Activated CD4-positive, alpha-beta T cell treated with anti-CD3 and anti-CD28 coated beads, Interleukin-2, amount 10 ng/mL, durations not matched to agents 24 days and 14 days (primary cell): ENCODE results near the gene EHBP1. TPM values are rescaled to one million over a fixed set of nuclear protein-coding genes. Genes with fewer than 3 reads are reported as not detected.

Experiments
- DNase-seq: peaks from one replicate; pipeline ENCODE4 v3.0.0; 2022
- H3K27ac Mint-ChIP-seq: one replicate; pipeline ENCODE4 v1.8.0; 2022; ENCODE audit warnings: mild to moderate bottlenecking, mixed read lengths
- H3K27me3 Mint-ChIP-seq: one replicate; pipeline ENCODE4 v1.8.0; 2022; ENCODE audit warnings: mixed read lengths
- H3K36me3 Mint-ChIP-seq: one replicate; pipeline ENCODE4 v1.8.0; 2022; ENCODE audit warnings: low read depth, mild to moderate bottlenecking, mixed read lengths
- H3K4me1 Mint-ChIP-seq: one replicate; pipeline ENCODE4 v1.8.0; 2021; ENCODE audit warnings: mixed read lengths
- H3K4me3 Mint-ChIP-seq: one replicate; pipeline ENCODE4 v1.8.0; 2022; ENCODE audit warnings: mild to moderate bottlenecking, moderate library complexity, mixed read lengths
- H3K9me3 Mint-ChIP-seq: one replicate; pipeline ENCODE4 v1.8.0; 2021; ENCODE audit warnings: mixed read lengths
- intact Hi-C: fragments of 100-400 bp; cut with micrococcal nuclease; formaldehyde crosslinking; loops from one replicate; pipeline ENCODE4 v1.15.1; 2023
- total RNA-seq: library from RNA; stranded (reverse); gene quantifications from 2 replicates; pipeline ENCODE4 v1.2.3, GENCODE V29; 2022

The EHBP1 gene
- total RNA-seq, 1 donor from 2014 or later: 27.4 TPM

DNA sequence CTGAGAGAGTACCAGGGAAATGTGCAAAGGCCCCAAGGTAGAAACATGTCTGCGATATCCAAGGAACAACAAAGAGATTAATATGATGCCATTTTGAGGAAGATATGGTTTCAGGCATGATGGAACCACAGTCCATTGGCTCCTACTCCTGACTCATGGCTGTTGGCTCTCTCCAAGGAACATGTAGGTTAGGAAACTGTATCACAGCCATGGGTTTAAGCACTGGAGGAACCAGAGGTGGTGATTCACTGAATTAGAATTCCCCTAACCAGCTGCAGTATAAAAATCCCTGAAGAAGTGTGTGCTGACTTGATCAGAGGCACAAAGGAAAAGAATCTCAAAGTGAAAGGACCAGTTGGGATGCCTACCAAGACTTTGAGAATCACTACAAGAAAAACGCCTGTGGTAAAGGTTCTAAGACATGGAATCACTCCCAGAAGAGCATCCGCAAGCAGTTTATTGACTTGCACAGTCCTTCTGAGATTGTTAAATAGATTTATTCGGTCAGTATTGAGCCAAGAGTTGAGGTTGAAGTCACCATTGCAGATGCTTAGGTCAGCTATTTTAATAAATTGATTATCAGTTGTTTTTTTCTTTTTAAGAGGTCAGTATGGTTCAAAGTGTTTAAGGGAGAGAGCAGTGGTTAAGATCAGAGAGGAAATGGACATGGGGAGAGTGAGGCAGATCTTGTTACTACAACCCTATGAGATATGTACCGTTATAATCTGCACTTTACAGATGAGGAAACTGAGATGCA is 234.4 kb downstream of the EHBP1 start:
- Mint-ChIP-seq H3K9me3 (no peaks in the 10 kb centered on the region), H3K27me3 (no peaks in the 10 kb centered on the region), H3K27ac (no peak overlapping the region), H3K36me3 (no peaks in the 10 kb centered on the region), H3K4me1 (no peaks in the 10 kb centered on the region), H3K4me3 (no peak overlapping the region)
- intact Hi-C loops: no loop called here
- no peak for DNase-seq

DNA sequence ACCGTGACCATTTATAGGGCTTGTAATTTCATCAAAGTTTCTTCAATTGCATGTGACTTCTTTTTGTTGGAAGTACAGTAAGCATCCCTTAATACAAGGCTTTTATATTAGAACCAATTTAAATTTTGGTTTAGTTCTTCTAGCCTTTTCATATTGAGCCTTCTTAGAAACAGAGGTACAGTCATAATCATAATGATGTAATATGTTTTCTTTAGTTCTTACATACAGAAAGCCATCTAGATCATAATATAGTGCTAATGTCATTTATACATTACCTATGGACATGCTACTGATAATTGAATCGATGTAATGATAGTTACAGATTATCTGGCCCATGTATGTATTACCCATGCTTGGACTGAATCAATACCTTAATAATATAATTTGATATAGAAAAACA is 235.2 kb downstream of the EHBP1 start:
- H3K27ac Mint-ChIP-seq: no peak overlapping the region
- no peaks in the 10 kb centered on the region for H3K36me3 Mint-ChIP-seq
- H3K27me3 Mint-ChIP-seq: no peaks in the 10 kb centered on the region
- no peaks in the 10 kb centered on the region for H3K4me1 Mint-ChIP-seq
- intact Hi-C loops: no loop called here
- DNase-seq: no peak
- no peak overlapping the region for H3K4me3 Mint-ChIP-seq
- no peaks in the 10 kb centered on the region for H3K9me3 Mint-ChIP-seq

DNA sequence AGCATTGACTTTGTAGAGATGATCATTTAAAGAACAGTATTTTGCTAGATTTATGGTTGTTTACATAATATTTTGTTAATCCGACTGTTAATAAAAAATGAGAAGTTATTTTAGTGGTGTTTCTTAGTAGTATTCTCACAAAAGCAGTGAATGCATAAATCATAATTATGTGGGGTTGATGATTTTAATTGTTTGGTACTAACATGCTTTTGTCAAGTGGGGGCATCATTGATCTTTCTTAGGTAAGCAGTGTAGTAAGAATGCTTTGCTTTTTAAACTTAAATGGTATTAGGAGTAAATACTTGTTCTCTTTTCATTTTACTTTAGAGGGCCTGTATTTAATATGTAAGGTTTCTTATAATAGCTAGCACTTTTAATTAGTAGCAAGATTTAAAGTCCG is 235.9 kb downstream of the EHBP1 start:
- H3K27me3 Mint-ChIP-seq: no peaks in the 10 kb centered on the region
- H3K4me1 Mint-ChIP-seq: no peaks in the 10 kb centered on the region
- H3K27ac Mint-ChIP-seq: no peak overlapping the region
- DNase-seq: no peak
- H3K4me3 Mint-ChIP-seq: no peak overlapping the region
- intact Hi-C loops: no loop called here
- H3K36me3 Mint-ChIP-seq: no peaks in the 10 kb centered on the region
- H3K9me3 Mint-ChIP-seq: no peaks in the 10 kb centered on the region

DNA sequence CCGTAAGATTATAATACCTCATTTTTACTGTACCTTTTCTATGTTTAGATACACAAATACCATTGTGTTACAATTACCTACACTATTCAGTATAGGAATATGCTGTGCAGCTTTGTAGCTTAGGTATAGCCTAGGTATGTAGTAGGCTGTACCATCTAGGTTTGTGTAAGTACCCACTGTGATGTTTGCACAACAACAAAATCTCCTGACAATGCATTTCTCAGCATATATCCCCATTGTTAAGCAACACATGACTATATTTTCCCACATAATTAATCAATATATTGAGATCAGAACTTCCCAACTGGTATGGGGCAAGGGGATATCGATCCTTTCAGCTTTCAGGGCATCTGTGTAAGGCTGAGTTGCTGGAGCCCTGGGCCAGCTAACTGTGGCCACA is 238.8 kb downstream of the EHBP1 start:
- H3K4me3 Mint-ChIP-seq: no peak overlapping the region
- intact Hi-C loops: no loop called here
- H3K4me1 Mint-ChIP-seq: no peaks in the 10 kb centered on the region
- no peaks in the 10 kb centered on the region for H3K9me3 Mint-ChIP-seq
- H3K36me3 Mint-ChIP-seq: no peaks in the 10 kb centered on the region
- no peak overlapping the region for H3K27ac Mint-ChIP-seq
- H3K27me3 Mint-ChIP-seq: no peaks in the 10 kb centered on the region
- no peak for DNase-seq

DNA sequence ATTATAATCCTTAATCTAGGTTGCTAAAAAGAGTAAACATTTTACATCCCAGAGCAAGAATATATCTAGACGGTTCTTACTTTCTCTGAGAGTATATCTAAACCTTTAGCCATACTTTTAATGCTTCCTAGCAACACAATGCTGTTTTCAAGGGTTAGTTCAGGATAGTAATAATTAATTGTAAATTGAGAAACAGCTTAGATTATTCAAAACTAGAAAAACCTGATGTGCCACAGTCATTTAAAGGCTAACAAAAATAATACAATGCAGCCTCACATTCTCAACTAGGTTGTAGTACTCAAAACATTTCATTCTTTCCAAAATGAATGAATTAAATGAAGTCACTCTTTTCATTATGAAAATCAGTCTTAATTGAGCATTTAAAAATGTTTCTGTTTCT is 241.9 kb downstream of the EHBP1 start:
- H3K36me3 Mint-ChIP-seq: no peaks in the 10 kb centered on the region
- H3K27me3 Mint-ChIP-seq: no peaks in the 10 kb centered on the region
- intact Hi-C loops: no loop called here
- no peaks in the 10 kb centered on the region for H3K9me3 Mint-ChIP-seq
- no peak overlapping the region for H3K27ac Mint-ChIP-seq
- no peaks in the 10 kb centered on the region for H3K4me1 Mint-ChIP-seq
- no peak overlapping the region for H3K4me3 Mint-ChIP-seq
- no peak for DNase-seq

DNA sequence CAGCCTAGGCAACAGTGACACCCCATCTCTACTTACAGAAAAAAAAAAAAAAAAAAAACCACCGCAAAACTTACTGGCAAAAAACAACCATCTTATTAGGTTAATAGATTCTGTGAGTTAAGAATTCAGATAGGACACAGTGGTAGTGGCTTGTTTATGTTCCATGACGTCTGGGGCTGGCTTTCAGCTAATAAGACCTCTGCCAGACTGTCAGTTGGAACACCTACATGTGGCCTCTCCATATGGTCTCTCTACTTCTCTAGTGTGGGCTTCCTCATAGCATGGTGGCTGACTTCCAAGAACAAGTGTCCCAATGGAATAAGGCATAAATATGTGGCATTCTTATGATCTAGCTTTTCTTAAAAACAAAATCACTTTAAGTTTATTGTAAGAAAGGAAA is 251.1 kb downstream of the EHBP1 start:
- Mint-ChIP-seq H3K27me3 (no peaks in the 10 kb centered on the region), H3K4me1 (no peaks in the 10 kb centered on the region), H3K4me3 (no peak overlapping the region), H3K36me3 (peaks cover 3% of the 10 kb centered on the region), H3K9me3 (no peaks in the 10 kb centered on the region), H3K27ac (no peak overlapping the region)
- intact Hi-C loops: no loop called here
- no peak for DNase-seq

DNA sequence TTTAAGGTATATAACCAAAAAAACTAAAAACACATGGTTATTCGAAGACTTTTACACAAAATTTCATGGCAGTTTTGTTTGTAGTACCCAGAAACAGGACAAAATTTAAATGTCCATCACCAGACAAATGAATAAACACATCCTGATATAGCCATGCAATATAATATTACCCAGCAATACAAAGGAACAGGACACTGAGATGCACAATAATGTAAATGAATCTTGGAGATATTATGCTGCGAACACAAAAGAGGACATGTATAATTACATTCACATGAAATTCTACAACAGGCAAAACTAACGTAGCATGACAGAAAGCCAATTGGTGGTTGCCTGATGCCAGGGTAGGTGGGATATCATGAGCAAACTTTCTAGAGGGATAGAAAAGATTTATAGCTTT is 252.7 kb downstream of the EHBP1 start:
- Mint-ChIP-seq H3K27me3 (no peaks in the 10 kb centered on the region), H3K9me3 (no peaks in the 10 kb centered on the region), H3K4me3 (no peak overlapping the region), H3K36me3 (peaks cover 3% of the 10 kb centered on the region), H3K4me1 (no peaks in the 10 kb centered on the region), H3K27ac (no peak overlapping the region)
- DNase-seq: no peak
- intact Hi-C loops: no loop called here

DNA sequence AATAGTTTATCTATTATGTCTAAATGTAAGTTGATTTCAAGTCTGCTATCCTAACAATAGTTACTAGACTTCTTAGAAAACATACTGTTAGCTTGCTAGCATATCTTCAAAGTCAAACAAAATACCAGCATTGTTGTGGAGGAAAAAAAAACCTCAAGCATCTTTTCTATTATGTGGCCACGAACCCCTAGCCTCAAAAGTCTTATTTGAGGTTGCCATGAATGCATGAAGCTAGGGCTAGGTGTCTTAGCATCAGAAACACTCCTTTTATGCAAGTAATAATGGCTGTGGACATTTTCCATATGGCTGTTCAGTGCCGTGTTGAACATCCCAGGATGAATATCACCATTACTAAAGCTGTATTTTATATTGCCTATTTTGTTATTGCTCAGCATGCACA is 258.5 kb downstream of the EHBP1 start:
- Mint-ChIP-seq H3K27me3 (no peaks in the 10 kb centered on the region), H3K27ac (no peak overlapping the region), H3K36me3 (no peaks in the 10 kb centered on the region), H3K9me3 (no peaks in the 10 kb centered on the region), H3K4me1 (no peaks in the 10 kb centered on the region), H3K4me3 (no peak overlapping the region)
- no peak for DNase-seq
- intact Hi-C loops: no loop called here

DNA sequence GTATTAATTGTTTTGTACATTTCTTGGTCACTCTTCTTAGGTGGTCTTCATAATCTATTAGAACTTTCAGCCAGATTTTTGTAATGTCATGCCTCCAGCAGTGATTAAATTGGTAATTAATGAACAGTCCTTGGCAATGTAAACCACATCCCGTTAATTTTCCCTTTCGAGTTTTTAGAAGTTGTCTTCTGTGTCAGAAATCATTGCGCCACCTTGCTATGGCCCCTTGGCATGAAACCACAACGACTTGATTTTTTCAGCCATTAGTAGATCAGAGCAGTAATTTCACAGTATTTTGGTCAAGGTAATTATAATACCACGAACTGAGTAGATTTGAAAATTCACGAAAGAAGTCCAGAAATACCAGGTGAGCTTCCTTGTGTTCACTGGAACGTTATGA is 259.2 kb downstream of the EHBP1 start:
- H3K27ac Mint-ChIP-seq: no peak overlapping the region
- H3K4me1 Mint-ChIP-seq: no peaks in the 10 kb centered on the region
- no peaks in the 10 kb centered on the region for H3K9me3 Mint-ChIP-seq
- no peaks in the 10 kb centered on the region for H3K36me3 Mint-ChIP-seq
- intact Hi-C loops: no loop called here
- DNase-seq: no peak
- no peak overlapping the region for H3K4me3 Mint-ChIP-seq
- H3K27me3 Mint-ChIP-seq: no peaks in the 10 kb centered on the region

DNA sequence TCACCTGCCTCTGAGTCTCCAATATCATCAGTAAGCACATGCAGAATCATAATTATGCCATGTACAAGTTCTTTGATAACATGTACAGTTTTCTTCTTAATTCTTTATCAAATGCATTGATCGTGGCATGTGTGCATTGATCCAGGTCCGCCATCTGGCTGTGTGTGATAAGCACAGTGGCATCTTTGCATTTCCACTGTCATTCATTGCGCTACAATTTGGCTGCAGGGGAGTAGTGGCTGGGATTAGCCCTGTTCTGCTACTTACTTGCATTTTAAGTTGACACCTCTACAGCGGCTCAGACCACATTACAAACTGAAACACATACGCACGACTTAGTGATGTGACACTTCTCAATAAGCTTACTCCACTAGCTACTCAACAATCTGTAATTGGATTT is 261.5 kb downstream of the EHBP1 start:
- Mint-ChIP-seq H3K9me3 (no peaks in the 10 kb centered on the region), H3K27me3 (no peaks in the 10 kb centered on the region), H3K36me3 (no peaks in the 10 kb centered on the region), H3K27ac (no peak overlapping the region), H3K4me3 (no peak overlapping the region), H3K4me1 (no peaks in the 10 kb centered on the region)
- intact Hi-C loops: no loop called here
- DNase-seq: no peak

DNA sequence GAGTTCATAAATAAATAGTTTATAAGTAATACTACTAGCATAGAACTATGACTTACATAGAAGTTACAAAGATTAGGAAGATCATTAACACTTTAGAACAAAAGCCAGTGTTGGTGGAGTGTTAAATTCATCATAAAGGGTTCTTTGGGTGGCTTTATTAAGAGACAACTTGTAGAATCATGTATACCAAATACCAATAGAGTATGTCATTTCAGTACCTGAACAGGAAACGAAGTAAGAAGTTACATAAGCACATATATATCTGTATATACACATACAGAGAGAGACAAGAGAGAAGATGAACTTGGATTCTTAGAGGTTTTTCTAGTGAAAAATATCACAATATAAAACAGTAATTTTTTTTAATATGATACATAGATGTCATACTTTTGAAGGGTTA is 262.7 kb downstream of the EHBP1 start:
- intact Hi-C loops: no loop called here
- no peak for DNase-seq
- H3K27ac Mint-ChIP-seq: no peak overlapping the region
- H3K36me3 Mint-ChIP-seq: no peaks in the 10 kb centered on the region
- no peaks in the 10 kb centered on the region for H3K4me1 Mint-ChIP-seq
- no peak overlapping the region for H3K4me3 Mint-ChIP-seq
- H3K27me3 Mint-ChIP-seq: no peaks in the 10 kb centered on the region
- H3K9me3 Mint-ChIP-seq: no peaks in the 10 kb centered on the region

DNA sequence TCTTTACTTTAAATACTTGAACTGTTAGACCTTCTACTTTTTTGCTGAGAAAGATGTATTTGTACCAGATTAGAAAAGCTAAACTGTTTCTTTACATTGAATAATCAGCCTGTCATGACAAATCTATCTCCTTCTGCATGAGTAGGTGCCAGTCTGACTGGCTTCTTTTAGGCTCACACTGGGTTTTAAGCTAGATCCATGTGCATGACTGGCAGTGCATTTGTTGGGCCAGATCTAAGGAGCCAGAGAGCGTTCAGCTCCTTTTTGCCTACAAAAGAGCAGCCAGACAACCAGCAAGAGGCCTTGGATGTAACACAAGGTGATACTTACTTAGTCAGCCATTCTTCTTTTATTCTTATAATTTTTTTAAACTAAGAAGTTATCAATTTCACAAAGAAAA is 263.2 kb downstream of the EHBP1 start:
- no peaks in the 10 kb centered on the region for H3K36me3 Mint-ChIP-seq
- no peaks in the 10 kb centered on the region for H3K27me3 Mint-ChIP-seq
- intact Hi-C loops: no loop called here
- H3K4me1 Mint-ChIP-seq: no peaks in the 10 kb centered on the region
- H3K9me3 Mint-ChIP-seq: no peaks in the 10 kb centered on the region
- no peak overlapping the region for H3K4me3 Mint-ChIP-seq
- DNase-seq: no peak
- no peak overlapping the region for H3K27ac Mint-ChIP-seq

DNA sequence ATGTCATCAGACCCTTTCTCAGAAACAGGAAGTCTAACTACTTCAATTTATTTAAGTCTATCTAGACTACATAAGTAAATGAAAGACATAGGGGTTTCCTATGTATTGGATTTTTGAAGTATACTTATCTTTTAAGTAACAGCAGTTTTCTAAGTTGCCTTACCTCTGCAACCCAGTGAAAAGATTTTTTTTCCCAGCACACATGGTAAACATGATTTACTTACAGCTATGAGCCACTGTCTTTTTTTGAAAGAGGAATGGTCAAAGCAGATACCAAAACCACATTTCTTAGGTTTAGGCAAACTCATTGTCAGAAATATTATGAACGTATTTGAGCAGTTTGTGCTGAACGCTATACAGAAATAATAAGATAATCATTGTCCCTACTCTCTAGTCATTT is 266.4 kb downstream of the EHBP1 start:
- H3K4me3 Mint-ChIP-seq: no peak overlapping the region
- H3K27ac Mint-ChIP-seq: no peak overlapping the region
- H3K9me3 Mint-ChIP-seq: no peaks in the 10 kb centered on the region
- no peaks in the 10 kb centered on the region for H3K4me1 Mint-ChIP-seq
- H3K27me3 Mint-ChIP-seq: no peaks in the 10 kb centered on the region
- no peaks in the 10 kb centered on the region for H3K36me3 Mint-ChIP-seq
- DNase-seq: no peak
- intact Hi-C loops: no loop called here

DNA sequence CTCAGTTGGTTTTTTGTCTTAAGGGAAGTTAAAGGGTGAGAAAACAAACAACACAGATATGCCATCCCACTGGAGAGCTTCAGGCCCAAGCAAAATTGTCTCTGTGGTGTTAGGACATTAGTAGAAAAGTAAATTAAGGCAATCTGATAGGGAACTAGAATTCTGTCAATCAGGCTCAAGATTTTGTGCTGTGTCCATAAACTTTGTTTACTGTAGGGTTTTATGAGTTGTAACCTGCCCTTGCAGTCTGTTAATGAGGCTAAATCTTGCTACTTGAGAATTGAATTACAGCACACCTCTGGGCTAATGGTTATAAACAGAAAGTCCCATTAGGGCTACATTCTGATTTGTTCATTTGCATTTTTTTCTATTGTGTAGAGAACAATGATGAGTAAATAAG is 267.1 kb downstream of the EHBP1 start:
- Mint-ChIP-seq H3K27me3 (no peaks in the 10 kb centered on the region), H3K27ac (no peak overlapping the region), H3K4me3 (no peak overlapping the region), H3K4me1 (no peaks in the 10 kb centered on the region), H3K36me3 (no peaks in the 10 kb centered on the region), H3K9me3 (no peaks in the 10 kb centered on the region)
- DNase-seq: no peak
- intact Hi-C loops: no loop called here

DNA sequence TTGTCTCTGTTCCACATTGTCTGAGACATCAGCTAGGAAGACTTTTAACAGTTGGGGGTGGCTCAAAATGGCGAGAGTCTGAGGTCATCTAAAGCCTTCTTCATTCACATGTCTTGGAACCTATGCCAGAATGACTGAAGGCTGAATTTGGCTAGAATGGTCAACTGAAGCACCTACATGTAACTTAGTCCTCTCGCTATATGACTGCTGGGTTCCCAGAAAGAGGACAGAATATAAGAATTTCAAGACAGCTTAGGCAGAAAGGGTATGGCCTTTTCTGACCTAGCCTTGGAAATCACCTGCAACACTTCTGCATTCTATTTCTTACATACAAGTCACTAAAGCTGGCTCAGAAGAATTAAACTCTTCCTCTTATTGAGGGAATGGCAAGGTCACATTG is 269.5 kb downstream of the EHBP1 start:
- no peak for DNase-seq
- Mint-ChIP-seq H3K36me3 (no peaks in the 10 kb centered on the region), H3K27me3 (no peaks in the 10 kb centered on the region), H3K27ac (no peak overlapping the region), H3K4me3 (no peak overlapping the region), H3K4me1 (no peaks in the 10 kb centered on the region), H3K9me3 (no peaks in the 10 kb centered on the region)
- intact Hi-C loops: no loop called here
